GM13977 (cell line): Measurements from ENCODE around the gene DTL.
"Not testable (repeated sequence)": the region's sequence is repeated elsewhere in the genome, so short reads cannot be mapped to it uniquely, and the experiment has no call there.

Experiments
- DNase-seq: peaks from one replicate; pipeline ENCODE4 v3.0.0; 2012; ENCODE audit warnings: low spot score
- in situ Hi-C: fragments of 300-500 bp; cut with MboI; formaldehyde crosslinking; loops from one replicate; pipeline ENCODE4 v1.12.0; 2022; ENCODE audit warnings: low sequenced_read_pairs, low pct_unique_long_range_greater_than_20kb, mixed read lengths, inconsistent platforms; ENCODE audit not compliant: unreplicated experiment
- TF ChIP-seq, protein P1 (sequence below): IDR thresholded peaks from 2 replicates; pipeline ENCODE4 v1.5.1; 2012; ENCODE audit warnings: mild to moderate bottlenecking, control low read depth; ENCODE audit not compliant: insufficient read depth; ENCODE audit errors: extremely low read depth, missing control alignments

Gene DTL

GRCh38 chr1:212020975-212021374, 14.6 kb upstream of the DTL start:
- TF ChIP-seq, protein P1, sequence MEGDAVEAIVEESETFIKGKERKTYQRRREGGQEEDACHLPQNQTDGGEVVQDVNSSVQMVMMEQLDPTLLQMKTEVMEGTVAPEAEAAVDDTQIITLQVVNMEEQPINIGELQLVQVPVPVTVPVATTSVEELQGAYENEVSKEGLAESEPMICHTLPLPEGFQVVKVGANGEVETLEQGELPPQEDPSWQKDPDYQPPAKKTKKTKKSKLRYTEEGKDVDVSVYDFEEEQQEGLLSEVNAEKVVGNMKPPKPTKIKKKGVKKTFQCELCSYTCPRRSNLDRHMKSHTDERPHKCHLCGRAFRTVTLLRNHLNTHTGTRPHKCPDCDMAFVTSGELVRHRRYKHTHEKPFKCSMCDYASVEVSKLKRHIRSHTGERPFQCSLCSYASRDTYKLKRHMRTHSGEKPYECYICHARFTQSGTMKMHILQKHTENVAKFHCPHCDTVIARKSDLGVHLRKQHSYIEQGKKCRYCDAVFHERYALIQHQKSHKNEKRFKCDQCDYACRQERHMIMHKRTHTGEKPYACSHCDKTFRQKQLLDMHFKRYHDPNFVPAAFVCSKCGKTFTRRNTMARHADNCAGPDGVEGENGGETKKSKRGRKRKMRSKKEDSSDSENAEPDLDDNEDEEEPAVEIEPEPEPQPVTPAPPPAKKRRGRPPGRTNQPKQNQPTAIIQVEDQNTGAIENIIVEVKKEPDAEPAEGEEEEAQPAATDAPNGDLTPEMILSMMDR, result no peak
- in situ Hi-C loops, result no loop called here
- DNase-seq, result no peak

- in situ Hi-C loops, result no loop called here
- TF ChIP-seq, protein P1, result no peak
- DNase-seq, result no peak
These were observed 14.0 kb upstream of the DTL start for GRCh38 chr1:212021563-212021962.

DNA sequence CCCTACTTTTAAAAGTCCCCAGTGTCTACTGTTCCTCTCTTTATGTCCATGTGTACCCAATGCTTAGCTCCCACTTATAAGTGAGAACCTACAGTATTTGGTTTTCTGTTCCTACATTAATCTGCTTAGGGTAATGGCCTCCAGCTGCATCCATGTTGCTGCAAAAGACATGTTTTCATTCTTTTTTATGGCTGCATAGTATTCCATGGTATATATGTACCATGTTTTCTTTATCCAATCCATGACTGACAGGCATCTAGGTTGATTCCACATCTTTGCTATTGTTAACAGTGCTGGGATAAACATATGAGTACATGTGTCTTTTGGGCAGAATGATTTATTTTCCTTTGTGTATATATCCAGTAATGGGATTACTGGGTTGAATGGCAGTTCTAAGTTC, 12.6 kb upstream of the DTL start:
- in situ Hi-C loops, DNase-seq: not testable (repeated sequence)

DNA sequence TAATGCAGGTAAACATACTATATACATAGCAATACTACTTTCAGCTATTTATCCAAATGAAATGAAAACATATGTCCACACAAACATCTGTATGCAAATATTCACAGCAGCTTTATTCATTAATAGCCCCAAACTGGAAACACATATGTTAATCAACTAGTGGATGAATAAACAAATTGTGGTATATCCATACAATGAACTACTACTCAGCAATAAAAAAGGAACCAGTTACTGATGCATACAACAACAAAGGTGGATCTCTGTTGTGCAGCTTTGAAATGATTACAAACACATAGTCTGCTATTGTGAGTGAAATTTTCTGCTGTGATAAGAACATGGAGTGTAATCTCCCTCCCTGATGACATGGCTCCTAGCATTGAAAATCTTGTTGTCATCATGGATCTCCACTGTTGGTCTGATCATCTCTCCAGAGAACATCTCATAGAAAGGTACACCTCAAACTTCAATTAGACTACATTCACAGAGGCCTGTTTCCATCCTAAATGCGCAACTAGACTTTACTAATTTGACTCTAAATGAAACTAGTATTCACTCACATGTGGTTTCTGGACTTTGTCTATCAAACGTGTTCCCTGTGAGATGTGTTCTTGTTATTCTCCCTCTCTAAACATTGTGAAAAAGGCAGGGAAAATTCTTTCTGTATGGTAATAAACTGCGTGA, 10.9 kb upstream of the DTL start:
- DNase-seq, result no peak
- in situ Hi-C loops, result no loop called here
- TF ChIP-seq, protein P1, result no peak

DNA sequence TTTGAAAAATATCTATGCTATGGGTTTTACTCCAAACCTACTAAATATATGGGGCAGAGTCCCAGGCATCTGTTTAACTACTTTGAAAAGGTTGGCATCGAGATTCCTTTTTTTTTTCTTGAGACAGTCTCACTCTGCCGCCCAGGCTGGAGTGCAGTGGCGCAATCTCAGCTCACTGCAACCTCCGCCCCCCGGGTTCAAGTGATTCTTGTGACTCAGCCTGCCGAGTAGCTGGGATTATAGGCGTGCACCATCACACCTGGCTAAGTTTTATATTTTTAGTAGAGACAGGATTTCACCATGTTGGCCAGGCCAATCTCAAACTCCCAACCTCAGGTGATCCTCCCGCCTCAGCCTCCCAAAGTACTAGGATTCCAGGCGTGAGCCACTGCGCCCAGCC, 7.8 kb upstream of the DTL start:
- in situ Hi-C loops, DNase-seq: not testable (repeated sequence)

DNA sequence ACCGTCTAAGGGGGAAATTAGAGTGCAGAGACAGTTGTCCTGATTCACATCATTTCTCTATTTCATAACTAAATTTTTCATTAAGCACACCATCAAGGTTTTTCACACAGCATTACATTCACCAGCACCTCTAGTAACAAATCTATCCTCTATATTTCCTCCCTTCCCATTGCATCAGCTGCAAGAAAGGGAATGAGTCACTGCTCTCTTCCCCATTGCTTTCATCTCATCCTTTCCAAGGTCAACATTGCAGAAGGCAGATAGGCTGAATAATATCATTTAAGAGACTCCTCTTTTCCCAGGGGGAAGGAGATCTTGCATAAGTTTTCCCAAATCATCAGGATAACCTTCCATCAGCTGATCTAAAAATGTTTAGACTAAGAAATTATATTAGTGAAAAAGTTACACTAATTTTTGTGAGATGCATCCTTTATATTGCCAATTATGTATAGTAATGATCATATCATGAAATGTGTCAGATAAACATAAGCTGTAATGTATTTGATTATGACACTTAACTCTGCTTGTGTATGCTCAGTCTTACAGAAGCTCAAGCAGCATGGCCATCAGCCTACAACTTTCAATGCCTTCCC, 4.5 kb upstream of the DTL start:
- in situ Hi-C loops, result loop anchor here (10.0 kb wide), 1 partner anchor 346 kb away; no protein-coding TSS in a partner anchor
- DNase-seq, result no peak
- TF ChIP-seq, protein P1, result no peak

DNA sequence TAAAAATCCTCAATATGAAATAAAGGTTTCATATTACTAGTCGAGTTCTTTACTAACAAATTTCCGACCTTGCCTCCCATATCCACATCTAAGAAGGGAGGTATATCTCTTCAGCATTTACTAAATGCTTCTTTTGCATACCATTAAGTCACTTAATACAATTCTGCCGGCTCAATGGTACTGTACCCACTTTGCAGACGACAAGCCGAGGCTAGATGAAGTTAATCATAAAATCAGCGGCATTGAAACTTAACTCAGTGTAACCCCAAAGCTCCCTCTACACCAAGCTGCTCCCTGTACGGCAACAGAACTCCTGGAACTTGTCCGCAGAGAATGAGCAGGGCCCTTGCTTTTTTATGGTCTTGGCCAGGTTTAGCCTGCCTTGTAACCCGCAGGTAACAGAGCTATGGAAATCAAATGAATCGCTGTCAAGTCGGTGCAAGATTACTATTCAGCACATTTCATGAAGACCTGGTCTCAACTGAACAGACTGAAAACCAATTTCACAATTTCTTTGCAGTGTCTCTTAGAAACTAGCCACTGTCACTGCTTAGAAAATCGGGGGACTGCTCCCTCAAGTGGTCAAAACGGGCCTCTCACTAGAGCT, 929 bp upstream of the DTL start:
- no peak for DNase-seq
- TF ChIP-seq, protein P1, result no peak
- in situ Hi-C loops, result loop anchor here (10.0 kb wide), 1 partner anchor 350 kb away; no protein-coding TSS in a partner anchor
